Trophoblast cell (in vitro differentiated cells and primary cell): ENCODE measurements around the gene DLD.

Experiments
- DNase-seq, 2 donors: peaks; one replicate each; pipeline ENCODE4 v3.0.0-alpha.2; 2016
- H2AFZ ChIP-seq: 2 replicates; pipeline ENCODE4 v1.6.1; 2013; ENCODE audit warnings: low read length, moderate library complexity, mild to moderate bottlenecking; ENCODE audit not compliant: insufficient read depth, poor library complexity
- H2AK5ac ChIP-seq: 2 replicates; pipeline ENCODE4 v1.6.1; 2013; ENCODE audit warnings: mild to moderate bottlenecking, low read length
- H2BK120ac ChIP-seq: 2 replicates; pipeline ENCODE4 v1.6.1; 2013; ENCODE audit warnings: low read length, mild to moderate bottlenecking, moderate library complexity; ENCODE audit not compliant: insufficient read depth, poor library complexity
- H2BK12ac ChIP-seq: 2 replicates; pipeline ENCODE4 v1.6.1; 2013; ENCODE audit warnings: mild to moderate bottlenecking, low read length, moderate library complexity
- H2BK5ac ChIP-seq: 2 replicates; pipeline ENCODE4 v1.6.1; 2013; ENCODE audit warnings: low read length, low read depth, moderate library complexity, mild to moderate bottlenecking; ENCODE audit not compliant: poor library complexity
- H3K14ac ChIP-seq: 2 replicates; pipeline ENCODE4 v1.6.1; 2013; ENCODE audit warnings: mild to moderate bottlenecking, low read length
- H3K18ac ChIP-seq: 2 replicates; pipeline ENCODE4 v1.6.1; 2013; ENCODE audit warnings: mild to moderate bottlenecking, low read length
- H3K23ac ChIP-seq: 2 replicates; pipeline ENCODE4 v1.6.1; 2013; ENCODE audit warnings: low read length
- H3K27ac ChIP-seq: 2 replicates; pipeline ENCODE4 v1.5.1; 2013; ENCODE audit warnings: low read depth, mild to moderate bottlenecking, inconsistent platforms, low read length, moderate library complexity
- H3K27me3 ChIP-seq: 2 replicates; pipeline ENCODE4 v1.6.1; 2013; ENCODE audit warnings: inconsistent platforms, mild to moderate bottlenecking, low read length, moderate library complexity; ENCODE audit not compliant: insufficient read depth
- H3K36me3 ChIP-seq, 2 experiments: 1 replicate in 1 of 2; 2 replicates in 1 of 2; pipeline ENCODE4 v1.6.1; 2013; ENCODE audit warnings: low read length in 2 of 2, mild to moderate bottlenecking in 2 of 2, moderate library complexity in 1 of 2; ENCODE audit not compliant: insufficient read depth in 2 of 2, control insufficient read depth in 1 of 2
- H3K4ac ChIP-seq: 2 replicates; pipeline ENCODE4 v1.6.1; 2013; ENCODE audit warnings: low read depth, mild to moderate bottlenecking, low read length, moderate library complexity
- H3K4me1 ChIP-seq, 2 experiments: 1 replicate in 1 of 2; 2 replicates in 1 of 2; pipeline ENCODE4 v1.6.1; 2013; ENCODE audit warnings: low read length in 2 of 2, mild to moderate bottlenecking in 2 of 2, moderate library complexity in 1 of 2; ENCODE audit not compliant: insufficient read depth in 2 of 2, control insufficient read depth in 1 of 2
- H3K4me2 ChIP-seq: 2 replicates; pipeline ENCODE4 v1.6.1; 2013; ENCODE audit warnings: inconsistent platforms, mild to moderate bottlenecking, low read length, moderate library complexity
- H3K4me3 ChIP-seq: 2 replicates; pipeline ENCODE4 v1.5.1; 2013; ENCODE audit warnings: mild to moderate bottlenecking, low read depth, low read length, inconsistent platforms
- H3K79me1 ChIP-seq: one replicate; pipeline ENCODE4 v1.6.1; 2013; ENCODE audit warnings: low read length
- H3K79me2 ChIP-seq: 2 replicates; pipeline ENCODE4 v1.6.1; 2013; ENCODE audit warnings: low read length, mild to moderate bottlenecking; ENCODE audit not compliant: control insufficient read depth, insufficient read depth, poor library complexity
- H3K9ac ChIP-seq: 2 replicates; pipeline ENCODE4 v1.6.1; 2013; ENCODE audit warnings: mild to moderate bottlenecking, low read length
- H3K9me3 ChIP-seq: 2 replicates; pipeline ENCODE4 v1.6.1; 2013; ENCODE audit warnings: low read depth, mild to moderate bottlenecking, control low read depth, inconsistent platforms, low read length; ENCODE audit not compliant: insufficient read depth
- H4K12ac ChIP-seq: 2 replicates; pipeline ENCODE4 v1.6.1; 2013; ENCODE audit warnings: low read depth, mild to moderate bottlenecking, low read length, moderate library complexity
- H4K8ac ChIP-seq: 2 replicates; pipeline ENCODE4 v1.6.1; 2013; ENCODE audit warnings: low read depth, mild to moderate bottlenecking, low read length, moderate library complexity
- H4K91ac ChIP-seq: one replicate; pipeline ENCODE4 v1.6.1; 2013; ENCODE audit warnings: low read depth, mild to moderate bottlenecking, low read length, moderate library complexity
- WGBS: extraction: QIAGEN DNeasy Blood & Tissue Kit; methylation state at CpG from one replicate; pipeline ENCODE4 v1.1.7; 2013; ENCODE audit warnings: missing lambda C conversion rate; ENCODE audit not compliant: insufficient read length, insufficient coverage; ENCODE audit errors: extremely low coverage; 5-methylcytosine and 5-hydroxymethylcytosine counted together

DLD gene

DNA sequence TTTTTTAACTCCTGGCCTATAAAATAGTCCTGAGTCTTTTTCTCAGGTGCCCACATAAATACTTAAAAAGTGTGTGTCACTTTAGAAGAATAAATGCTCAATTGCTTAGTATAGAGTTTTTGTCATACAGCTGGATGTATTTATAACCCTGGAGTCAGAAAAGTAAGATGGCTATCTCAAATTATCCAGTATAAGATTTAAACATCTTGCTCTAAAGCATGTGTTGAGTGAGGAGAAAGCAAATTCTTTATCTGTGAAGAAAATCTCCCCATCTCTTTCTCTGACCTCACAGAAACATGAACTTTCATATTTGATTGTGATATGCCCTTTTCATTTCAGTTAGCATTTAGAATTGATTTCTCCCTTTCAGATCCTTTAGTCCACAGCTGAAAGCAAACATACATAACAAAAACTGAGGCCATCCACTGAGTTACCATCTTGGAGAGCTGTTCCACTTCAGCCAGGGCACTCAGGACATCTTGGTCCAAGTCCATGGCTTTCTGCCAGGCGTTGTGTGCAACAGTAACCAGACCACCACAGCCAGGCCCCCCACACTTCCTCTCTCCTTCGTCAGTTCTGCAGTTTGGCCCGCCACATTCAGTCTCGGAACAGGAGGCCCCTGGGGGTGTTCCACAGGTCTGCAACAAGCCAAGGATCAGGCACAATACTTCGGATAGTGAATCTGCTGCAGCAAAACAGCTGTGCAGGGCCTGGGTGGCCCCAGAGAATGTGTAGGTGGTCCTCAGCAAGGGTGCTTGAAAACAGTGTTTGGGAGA lies 40.9 kb downstream of the DLD start:
- Histone ChIP-seq H3K4ac (no peak overlapping the region), H4K8ac (no peak overlapping the region), H2AFZ (no peak overlapping the region), H3K27me3 (no peaks in the 10 kb centered on the region), H3K4me1 (peaks cover 7 to 8% of the 10 kb centered on the region in 2 experiments), H3K4me2 (no peak overlapping the region), H2AK5ac (no peak overlapping the region), H4K12ac (no peak overlapping the region), H3K4me3 (no peak overlapping the region), H2BK12ac (peak overlapping the region; percentile 74), H3K9me3 (no peaks in the 10 kb centered on the region), H4K91ac (peak overlapping the region; percentile 49), H2BK120ac (peak overlapping the region; percentile 54), H3K79me1 (peaks cover 7% of the 10 kb centered on the region), H3K36me3 (peaks cover 20 to 41% of the 10 kb centered on the region in 2 experiments), H3K23ac (no peak overlapping the region), H2BK5ac (peak overlapping the region; percentile 46), H3K27ac (peak overlapping the region; percentile 11), H3K14ac (no peak overlapping the region), H3K18ac (peak overlapping the region; percentile 84), H3K79me2 (no peaks in the 10 kb centered on the region), H3K9ac (no peak overlapping the region)
- DNase-seq, result no peak
- WGBS, result no CpG with 5 or more reads among the region's 5 CpGs

- H2BK12ac ChIP-seq, result no peak overlapping the region
- no peak overlapping the region for H2AK5ac ChIP-seq
- no peaks in the 10 kb centered on the region for H3K27me3 ChIP-seq
- H4K8ac ChIP-seq, result no peak overlapping the region
- H3K36me3 ChIP-seq, result peaks cover 18 to 41% of the 10 kb centered on the region in 2 experiments
- H3K4me3 ChIP-seq, result no peak overlapping the region
- H3K9me3 ChIP-seq, result no peaks in the 10 kb centered on the region
- H3K79me1 ChIP-seq, result peaks cover 7% of the 10 kb centered on the region
- H3K4ac ChIP-seq, result no peak overlapping the region
- no peak overlapping the region for H3K18ac ChIP-seq
- H3K14ac ChIP-seq, result no peak overlapping the region
- H3K4me2 ChIP-seq, result peak overlapping the region; percentile 46
- WGBS, result no CpG with 5 or more reads among the region's 2 CpGs
- H3K79me2 ChIP-seq, result no peaks in the 10 kb centered on the region
- H2BK5ac ChIP-seq, result peak overlapping the region; percentile 33
- DNase-seq, result no peak
- H3K4me1 ChIP-seq, result peaks cover 7 to 10% of the 10 kb centered on the region in 2 experiments
- H2AFZ ChIP-seq, result no peak overlapping the region
- H3K23ac ChIP-seq, result no peak overlapping the region
- H2BK120ac ChIP-seq, result no peak overlapping the region
- peak overlapping the region; percentile 11 for H3K27ac ChIP-seq
- H4K12ac ChIP-seq, result no peak overlapping the region
- no peak overlapping the region for H4K91ac ChIP-seq
- no peak overlapping the region for H3K9ac ChIP-seq
Observed at GRCh38 chr7:107932805-107933204, 41.8 kb downstream of the DLD start.

DNA sequence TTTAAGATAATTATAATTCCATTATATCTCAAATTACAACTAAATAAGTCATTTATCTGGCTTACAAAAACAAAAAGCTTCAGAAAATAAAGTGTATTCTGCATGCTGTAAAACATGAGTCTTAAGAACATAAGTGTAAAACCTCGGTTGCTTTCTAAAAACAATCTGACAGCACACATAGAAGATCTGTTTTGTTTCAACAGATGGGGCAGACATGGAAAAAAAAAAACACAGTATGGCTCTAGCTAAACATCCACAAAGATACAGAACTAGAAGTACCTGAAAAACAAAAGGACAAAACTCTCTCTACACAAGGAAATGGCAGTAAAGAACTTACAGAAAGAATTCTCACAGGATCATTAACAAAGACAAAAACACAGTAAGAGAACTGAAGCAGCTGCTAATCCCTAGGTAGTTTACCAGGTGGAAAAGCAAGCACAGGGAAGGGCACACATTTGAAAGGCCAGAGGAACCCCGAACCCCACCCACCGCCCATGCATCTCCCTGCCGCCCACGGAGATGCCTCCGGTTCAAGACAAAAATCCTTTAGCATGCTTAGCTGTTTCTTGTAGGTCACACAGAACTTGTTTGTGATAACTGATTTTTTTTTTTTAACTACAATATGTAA lies 42.5 kb downstream of the DLD start:
- peak overlapping the region; percentile 77 for H3K14ac ChIP-seq
- no peak overlapping the region for H3K4me3 ChIP-seq
- no peak overlapping the region for H2AFZ ChIP-seq
- peak overlapping the region; percentile 33 for H3K4me2 ChIP-seq
- peaks cover 7 to 10% of the 10 kb centered on the region in 2 experiments for H3K4me1 ChIP-seq
- H3K18ac ChIP-seq, result peak overlapping the region; percentile 84
- no peaks in the 10 kb centered on the region for H3K79me2 ChIP-seq
- H2BK12ac ChIP-seq, result peak overlapping the region; percentile 99
- no peak overlapping the region for H3K9ac ChIP-seq
- H4K8ac ChIP-seq, result peak overlapping the region; percentile 60
- peak overlapping the region; percentile 79 for H2BK5ac ChIP-seq
- peak overlapping the region; percentile 76 for H2BK120ac ChIP-seq
- no peak overlapping the region for H4K12ac ChIP-seq
- peak overlapping the region; percentile 90 for H4K91ac ChIP-seq
- peak overlapping the region; percentile 94 for H2AK5ac ChIP-seq
- H3K27ac ChIP-seq, result peak overlapping the region; percentile 96
- no peak overlapping the region for H3K23ac ChIP-seq
- no CpG with 5 or more reads among the region's 6 CpGs for WGBS
- no peak for DNase-seq
- H3K9me3 ChIP-seq, result no peaks in the 10 kb centered on the region
- H3K36me3 ChIP-seq, result peaks cover 16 to 40% of the 10 kb centered on the region in 2 experiments
- H3K4ac ChIP-seq, result no peak overlapping the region
- H3K27me3 ChIP-seq, result no peaks in the 10 kb centered on the region
- peaks cover 7% of the 10 kb centered on the region for H3K79me1 ChIP-seq

DNA sequence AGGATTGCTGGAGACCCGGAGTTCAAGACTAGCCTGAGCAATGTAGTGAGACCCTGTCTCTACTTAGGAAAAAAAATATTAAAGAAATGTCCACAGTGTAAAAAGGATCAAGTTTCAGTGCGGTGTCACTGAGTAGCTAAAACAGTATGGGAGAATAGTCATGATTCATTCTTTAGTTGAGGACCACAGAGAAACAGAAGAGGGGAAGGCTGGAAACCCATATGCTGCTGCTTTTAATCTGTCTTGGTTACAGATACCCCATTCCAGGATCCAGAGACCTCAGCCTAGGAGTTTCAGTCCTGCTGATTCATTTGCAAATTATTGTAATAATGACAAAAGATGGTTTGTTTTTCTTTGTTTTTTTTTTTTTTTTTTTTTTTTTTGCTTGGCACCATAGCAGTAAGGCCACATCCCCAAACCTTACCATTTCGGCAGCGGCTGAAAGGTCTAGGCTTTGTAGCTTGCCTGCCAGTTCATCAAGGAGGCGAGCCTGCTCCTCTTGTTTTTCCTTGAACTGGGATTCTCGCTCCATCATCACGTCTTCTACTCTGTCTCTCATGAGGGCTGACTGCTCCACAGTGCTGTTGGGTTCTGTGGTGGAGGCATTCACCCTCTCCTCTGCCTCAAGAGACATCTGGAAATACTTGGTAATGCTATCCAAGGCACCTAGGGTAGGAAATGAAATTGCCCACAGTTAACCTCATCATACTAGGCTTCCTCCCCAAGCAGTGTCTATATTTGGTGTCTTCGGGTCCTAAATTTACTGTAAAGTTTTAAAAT lies 44.2 kb downstream of the DLD start:
- Histone ChIP-seq H2BK12ac (no peak overlapping the region), H3K14ac (no peak overlapping the region), H3K4me3 (no peak overlapping the region), H3K27me3 (no peaks in the 10 kb centered on the region), H2AFZ (no peak overlapping the region), H3K9me3 (no peaks in the 10 kb centered on the region), H4K12ac (no peak overlapping the region), H3K36me3 (peaks cover 20 to 44% of the 10 kb centered on the region in 2 experiments), H3K4me1 (peaks cover 7 to 15% of the 10 kb centered on the region in 2 experiments), H3K79me2 (no peaks in the 10 kb centered on the region), H3K9ac (no peak overlapping the region), H2BK120ac (no peak overlapping the region), H3K4me2 (no peak overlapping the region), H2AK5ac (no peak overlapping the region), H3K23ac (no peak overlapping the region), H3K79me1 (peaks cover 7% of the 10 kb centered on the region), H4K8ac (no peak overlapping the region), H4K91ac (no peak overlapping the region), H3K4ac (no peak overlapping the region), H2BK5ac (no peak overlapping the region), H3K18ac (no peak overlapping the region), H3K27ac (peak overlapping the region; percentile 96)
- DNase-seq, result no peak
- no CpG with 5 or more reads among the region's 8 CpGs for WGBS
